ENCODE data around the gene C11orf68. TPM values are rescaled to one million over a fixed set of nuclear protein-coding genes. Genes with fewer than 3 reads are reported as not detected.

The C11orf68 gene
- total RNA-seq, 1 experiment from 2014 or later = 31.9 TPM

DNA sequence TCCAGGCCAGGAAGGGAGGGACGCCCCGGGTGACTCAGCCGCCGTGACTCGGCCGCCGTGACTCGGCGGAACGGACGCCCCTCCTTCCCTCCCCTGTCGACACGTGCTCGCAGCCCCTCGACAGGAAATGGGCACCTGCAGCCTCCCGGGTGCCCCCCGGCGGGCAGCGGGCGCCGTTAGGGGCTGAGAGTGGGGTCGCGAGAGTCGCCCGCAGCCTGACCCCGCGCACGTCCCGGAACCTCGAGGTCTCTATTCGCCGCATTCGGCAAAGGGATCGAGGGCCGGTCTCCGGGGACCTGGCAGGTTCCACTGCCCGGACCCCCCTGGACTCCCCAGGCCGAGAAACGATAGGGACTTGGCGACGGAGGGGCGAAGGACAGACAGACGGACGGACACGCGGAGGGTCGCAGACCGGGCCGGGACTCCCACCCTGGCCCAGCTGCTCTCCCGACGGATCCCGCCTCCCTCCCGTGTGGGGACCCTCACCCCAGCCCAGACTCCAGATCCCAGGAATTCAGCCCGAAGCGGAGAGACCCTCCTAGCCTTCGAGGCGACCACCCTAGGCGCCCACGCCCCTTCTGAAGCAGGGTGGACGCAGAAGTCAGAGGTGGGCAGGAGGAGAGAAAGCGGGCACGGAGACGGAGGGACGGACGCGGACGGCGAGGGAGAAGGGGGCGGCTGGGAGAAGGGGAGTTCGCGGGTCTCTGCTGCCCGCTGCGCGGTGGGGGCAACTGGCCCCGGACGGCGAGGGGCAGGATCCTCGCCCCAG lies 19.3 kb downstream of the C11orf68 start (continued):
- TF ChIP-seq, protein P1, sequence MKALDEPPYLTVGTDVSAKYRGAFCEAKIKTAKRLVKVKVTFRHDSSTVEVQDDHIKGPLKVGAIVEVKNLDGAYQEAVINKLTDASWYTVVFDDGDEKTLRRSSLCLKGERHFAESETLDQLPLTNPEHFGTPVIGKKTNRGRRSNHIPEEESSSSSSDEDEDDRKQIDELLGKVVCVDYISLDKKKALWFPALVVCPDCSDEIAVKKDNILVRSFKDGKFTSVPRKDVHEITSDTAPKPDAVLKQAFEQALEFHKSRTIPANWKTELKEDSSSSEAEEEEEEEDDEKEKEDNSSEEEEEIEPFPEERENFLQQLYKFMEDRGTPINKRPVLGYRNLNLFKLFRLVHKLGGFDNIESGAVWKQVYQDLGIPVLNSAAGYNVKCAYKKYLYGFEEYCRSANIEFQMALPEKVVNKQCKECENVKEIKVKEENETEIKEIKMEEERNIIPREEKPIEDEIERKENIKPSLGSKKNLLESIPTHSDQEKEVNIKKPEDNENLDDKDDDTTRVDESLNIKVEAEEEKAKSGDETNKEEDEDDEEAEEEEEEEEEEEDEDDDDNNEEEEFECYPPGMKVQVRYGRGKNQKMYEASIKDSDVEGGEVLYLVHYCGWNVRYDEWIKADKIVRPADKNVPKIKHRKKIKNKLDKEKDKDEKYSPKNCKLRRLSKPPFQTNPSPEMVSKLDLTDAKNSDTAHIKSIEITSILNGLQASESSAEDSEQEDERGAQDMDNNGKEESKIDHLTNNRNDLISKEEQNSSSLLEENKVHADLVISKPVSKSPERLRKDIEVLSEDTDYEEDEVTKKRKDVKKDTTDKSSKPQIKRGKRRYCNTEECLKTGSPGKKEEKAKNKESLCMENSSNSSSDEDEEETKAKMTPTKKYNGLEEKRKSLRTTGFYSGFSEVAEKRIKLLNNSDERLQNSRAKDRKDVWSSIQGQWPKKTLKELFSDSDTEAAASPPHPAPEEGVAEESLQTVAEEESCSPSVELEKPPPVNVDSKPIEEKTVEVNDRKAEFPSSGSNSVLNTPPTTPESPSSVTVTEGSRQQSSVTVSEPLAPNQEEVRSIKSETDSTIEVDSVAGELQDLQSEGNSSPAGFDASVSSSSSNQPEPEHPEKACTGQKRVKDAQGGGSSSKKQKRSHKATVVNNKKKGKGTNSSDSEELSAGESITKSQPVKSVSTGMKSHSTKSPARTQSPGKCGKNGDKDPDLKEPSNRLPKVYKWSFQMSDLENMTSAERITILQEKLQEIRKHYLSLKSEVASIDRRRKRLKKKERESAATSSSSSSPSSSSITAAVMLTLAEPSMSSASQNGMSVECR (CRISPR knock-in tag; IDR thresholded peaks at IDR 0.05; ENCODE audit: borderline replicate concordance) = peak; percentile 45; the same call in 1 of the 2 replicates
- TF ChIP-seq NFE2L1 (CRISPR knock-in tag; IDR thresholded peaks at IDR 0.05) (0 out of 2 replicates have a peak, but pooled peaks have one; percentile 20), FOXK1 (CRISPR knock-in tag; IDR thresholded peaks at IDR 0.05) (peak; percentile 55; the same call in 1 of the 2 replicates), TEAD1 (CRISPR knock-in tag; IDR thresholded peaks at IDR 0.05) (peak; percentile 17; the same call in 1 of the 2 replicates), MYBL2 (CRISPR knock-in tag; IDR thresholded peaks at IDR 0.05) (0 out of 2 replicates have a peak, but pooled peaks have one; percentile 17), TP53 (CRISPR knock-in tag; IDR thresholded peaks at IDR 0.05) (no peak), EMX1 (CRISPR knock-in tag; IDR thresholded peaks at IDR 0.05) (no peak)
- TF ChIP-seq, protein P2, sequence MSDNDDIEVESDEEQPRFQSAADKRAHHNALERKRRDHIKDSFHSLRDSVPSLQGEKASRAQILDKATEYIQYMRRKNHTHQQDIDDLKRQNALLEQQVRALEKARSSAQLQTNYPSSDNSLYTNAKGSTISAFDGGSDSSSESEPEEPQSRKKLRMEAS (CRISPR knock-in tag; IDR thresholded peaks at IDR 0.05) = peak; percentile 95
- TF ChIP-seq, protein P3, sequence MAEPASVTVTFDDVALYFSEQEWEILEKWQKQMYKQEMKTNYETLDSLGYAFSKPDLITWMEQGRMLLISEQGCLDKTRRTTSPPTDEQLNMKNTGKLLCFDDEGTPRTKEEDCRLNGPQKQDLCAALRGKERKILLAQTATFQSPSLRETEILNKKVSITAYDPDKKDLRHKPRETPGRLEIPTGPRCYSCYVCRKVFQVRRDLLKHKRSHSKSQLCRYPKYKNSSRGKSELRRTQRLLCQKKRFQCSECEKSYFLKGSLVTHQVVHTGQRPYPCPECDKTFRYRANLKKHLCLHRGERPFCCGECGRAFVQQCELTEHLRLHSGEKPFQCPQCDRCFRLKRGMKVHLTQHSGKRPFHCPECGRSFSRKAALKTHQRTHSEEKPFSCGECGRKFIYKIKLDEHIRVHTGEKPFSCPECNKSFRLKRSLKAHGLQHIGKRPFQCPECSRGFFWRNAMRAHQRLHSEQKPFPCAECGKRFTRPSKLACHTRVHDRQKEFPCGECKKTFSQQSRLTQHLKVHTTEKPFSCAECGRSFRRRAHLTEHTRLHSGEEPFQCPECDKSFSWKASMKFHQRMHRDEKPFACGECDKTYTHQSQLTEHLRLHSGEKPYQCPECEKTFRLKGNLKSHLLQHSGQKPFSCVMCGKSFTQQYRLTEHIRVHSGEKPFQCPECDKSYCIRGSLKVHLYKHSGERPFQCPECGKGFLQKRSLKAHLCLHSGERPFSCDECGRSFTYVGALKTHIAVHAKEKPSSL (CRISPR knock-in tag; conservative IDR thresholded peaks at IDR 0.05) = no peak
- TF ChIP-seq, protein P4, sequence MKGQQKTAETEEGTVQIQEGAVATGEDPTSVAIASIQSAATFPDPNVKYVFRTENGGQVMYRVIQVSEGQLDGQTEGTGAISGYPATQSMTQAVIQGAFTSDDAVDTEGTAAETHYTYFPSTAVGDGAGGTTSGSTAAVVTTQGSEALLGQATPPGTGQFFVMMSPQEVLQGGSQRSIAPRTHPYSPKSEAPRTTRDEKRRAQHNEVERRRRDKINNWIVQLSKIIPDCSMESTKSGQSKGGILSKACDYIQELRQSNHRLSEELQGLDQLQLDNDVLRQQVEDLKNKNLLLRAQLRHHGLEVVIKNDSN (CRISPR knock-in tag; IDR thresholded peaks at IDR 0.05) = peak; percentile 46; the same call in 1 of the 2 replicates
- TF ChIP-seq, protein P5, sequence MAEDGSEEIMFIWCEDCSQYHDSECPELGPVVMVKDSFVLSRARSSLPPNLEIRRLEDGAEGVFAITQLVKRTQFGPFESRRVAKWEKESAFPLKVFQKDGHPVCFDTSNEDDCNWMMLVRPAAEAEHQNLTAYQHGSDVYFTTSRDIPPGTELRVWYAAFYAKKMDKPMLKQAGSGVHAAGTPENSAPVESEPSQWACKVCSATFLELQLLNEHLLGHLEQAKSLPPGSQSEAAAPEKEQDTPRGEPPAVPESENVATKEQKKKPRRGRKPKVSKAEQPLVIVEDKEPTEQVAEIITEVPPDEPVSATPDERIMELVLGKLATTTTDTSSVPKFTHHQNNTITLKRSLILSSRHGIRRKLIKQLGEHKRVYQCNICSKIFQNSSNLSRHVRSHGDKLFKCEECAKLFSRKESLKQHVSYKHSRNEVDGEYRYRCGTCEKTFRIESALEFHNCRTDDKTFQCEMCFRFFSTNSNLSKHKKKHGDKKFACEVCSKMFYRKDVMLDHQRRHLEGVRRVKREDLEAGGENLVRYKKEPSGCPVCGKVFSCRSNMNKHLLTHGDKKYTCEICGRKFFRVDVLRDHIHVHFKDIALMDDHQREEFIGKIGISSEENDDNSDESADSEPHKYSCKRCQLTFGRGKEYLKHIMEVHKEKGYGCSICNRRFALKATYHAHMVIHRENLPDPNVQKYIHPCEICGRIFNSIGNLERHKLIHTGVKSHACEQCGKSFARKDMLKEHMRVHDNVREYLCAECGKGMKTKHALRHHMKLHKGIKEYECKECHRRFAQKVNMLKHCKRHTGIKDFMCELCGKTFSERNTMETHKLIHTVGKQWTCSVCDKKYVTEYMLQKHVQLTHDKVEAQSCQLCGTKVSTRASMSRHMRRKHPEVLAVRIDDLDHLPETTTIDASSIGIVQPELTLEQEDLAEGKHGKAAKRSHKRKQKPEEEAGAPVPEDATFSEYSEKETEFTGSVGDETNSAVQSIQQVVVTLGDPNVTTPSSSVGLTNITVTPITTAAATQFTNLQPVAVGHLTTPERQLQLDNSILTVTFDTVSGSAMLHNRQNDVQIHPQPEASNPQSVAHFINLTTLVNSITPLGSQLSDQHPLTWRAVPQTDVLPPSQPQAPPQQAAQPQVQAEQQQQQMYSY (CRISPR knock-in tag; IDR thresholded peaks at IDR 0.05) = peak; percentile 48
- TF ChIP-seq, protein P6, sequence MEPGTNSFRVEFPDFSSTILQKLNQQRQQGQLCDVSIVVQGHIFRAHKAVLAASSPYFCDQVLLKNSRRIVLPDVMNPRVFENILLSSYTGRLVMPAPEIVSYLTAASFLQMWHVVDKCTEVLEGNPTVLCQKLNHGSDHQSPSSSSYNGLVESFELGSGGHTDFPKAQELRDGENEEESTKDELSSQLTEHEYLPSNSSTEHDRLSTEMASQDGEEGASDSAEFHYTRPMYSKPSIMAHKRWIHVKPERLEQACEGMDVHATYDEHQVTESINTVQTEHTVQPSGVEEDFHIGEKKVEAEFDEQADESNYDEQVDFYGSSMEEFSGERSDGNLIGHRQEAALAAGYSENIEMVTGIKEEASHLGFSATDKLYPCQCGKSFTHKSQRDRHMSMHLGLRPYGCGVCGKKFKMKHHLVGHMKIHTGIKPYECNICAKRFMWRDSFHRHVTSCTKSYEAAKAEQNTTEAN (CRISPR knock-in tag; IDR thresholded peaks at IDR 0.05) = peak; percentile 75; the same call in 1 of the 2 replicates
